ENCODE results near the gene RGS5. TPM values are rescaled to one million over a fixed set of nuclear protein-coding genes. Genes with fewer than 3 reads are reported as not detected.

RGS5 gene
- polyA plus RNA-seq, 1 of the 3 experiments (the other 2 are of a cell fraction), result 260 TPM

GRCh38 chr1:163163163-163163562 is 39.6 kb downstream of the RGS5 start:
- WGBS (ENCODE audit: low lambda C conversion rate), result 78% methylated on average over 4 of the region's 4 CpGs
- Histone ChIP-seq H3K4me3 (ENCODE audit: low read depth in 2 of 2, low read length in 1 of 2) (no peak overlapping the region), H3K4me2 (no peak overlapping the region), H3K9me3 (no peaks in the 10 kb centered on the region), H3F3A (replicated peaks; ENCODE audit: insufficient read depth) (peaks cover 22% of the 10 kb centered on the region), H3K4me1 (ENCODE audit: control insufficient read depth in 1 of 2, insufficient read depth in 2 of 2, low read depth in 1 of 2, low read length in 1 of 2) (peaks cover 61 to 66% of the 10 kb centered on the region in 2 experiments), H3K27ac (ENCODE audit: low read depth in 2 of 2, low read length in 1 of 2) (peak overlapping the region; percentile 84 to 99; a peak in 3 of 4 replicates), H3K36me3 (replicated peaks in 1 of 2; ENCODE audit: control insufficient read depth in 1 of 2, insufficient read depth in 2 of 2, low read length in 1 of 2) (peaks cover 44 to 86% of the 10 kb centered on the region in 2 experiments), H2AFZ (ENCODE audit: low read depth) (no peak overlapping the region), H3K79me2 (ENCODE audit: insufficient read depth) (no peaks in the 10 kb centered on the region), H3K9me2 (no peaks in the 10 kb centered on the region), H3K9ac (no peak overlapping the region), H4K20me1 (ENCODE audit: insufficient read depth) (no peaks in the 10 kb centered on the region), H3K27me3 (ENCODE audit: insufficient read depth) (no peaks in the 10 kb centered on the region)
- CTCF ChIA-PET, result interaction anchor here (0.5 to 2.0 kb wide), 8 partner anchors 8 to 309 kb away, joined by 3 to 18 read pairs (median 4); partner anchors contain the start of gene CCDC190
- TF ChIP-seq, protein P1, sequence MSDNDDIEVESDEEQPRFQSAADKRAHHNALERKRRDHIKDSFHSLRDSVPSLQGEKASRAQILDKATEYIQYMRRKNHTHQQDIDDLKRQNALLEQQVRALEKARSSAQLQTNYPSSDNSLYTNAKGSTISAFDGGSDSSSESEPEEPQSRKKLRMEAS (IDR thresholded peaks at IDR 0.05; ENCODE audit: low read depth), result no peak
- TF ChIP-seq MXI1 (IDR thresholded peaks at IDR 0.05; ENCODE audit: low read depth, low read length) (no peak), TCF12 (IDR thresholded peaks at IDR 0.05) (no peak), NFIC (IDR thresholded peaks at IDR 0.05; ENCODE audit: borderline replicate concordance) (no peak)
- DNase-seq, result no peak
- POLR2A ChIA-PET, result interaction anchor here (1.2 kb wide), 1 partner anchor 152 kb away, joined by 4 read pairs; no protein-coding TSS in a partner anchor

DNA sequence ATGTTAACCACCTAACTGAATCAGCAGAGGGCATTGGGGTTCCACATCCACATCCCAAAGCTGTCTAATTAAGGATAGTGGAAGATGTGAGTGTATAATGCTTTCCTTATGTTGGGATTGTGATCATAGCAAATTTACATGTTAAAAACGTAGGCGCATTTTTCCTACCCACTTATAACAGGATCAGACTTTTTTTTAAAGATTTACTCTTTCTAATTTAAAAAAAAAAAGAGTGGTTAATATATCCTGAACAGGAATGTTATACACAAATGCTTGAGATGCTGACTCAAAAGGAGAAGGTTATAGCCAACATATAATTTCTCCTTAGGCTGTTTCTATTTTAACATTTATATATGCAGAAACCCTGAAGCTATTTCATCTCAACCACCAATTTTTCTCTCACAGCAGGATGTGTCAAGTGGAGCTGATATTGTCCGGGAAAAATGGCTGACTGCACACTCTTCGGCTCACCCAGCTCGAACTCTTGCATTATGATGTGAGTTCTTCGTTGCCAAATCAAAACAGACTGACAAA is 40.3 kb downstream of the RGS5 start:
- Histone ChIP-seq H3K79me2 (ENCODE audit: insufficient read depth) (no peaks in the 10 kb centered on the region), H3F3A (replicated peaks; ENCODE audit: insufficient read depth) (peaks cover 16% of the 10 kb centered on the region), H3K27ac (ENCODE audit: low read depth in 2 of 2, low read length in 1 of 2) (peak overlapping the region; percentile 20 to 84; a peak in 3 of 4 replicates), H3K27me3 (ENCODE audit: insufficient read depth) (no peaks in the 10 kb centered on the region), H2AFZ (ENCODE audit: low read depth) (no peak overlapping the region; the same call in 1 of the 2 replicates), H4K20me1 (ENCODE audit: insufficient read depth) (no peaks in the 10 kb centered on the region), H3K4me3 (ENCODE audit: low read depth in 2 of 2, low read length in 1 of 2) (no peak overlapping the region), H3K9ac (no peak overlapping the region), H3K9me3 (no peaks in the 10 kb centered on the region), H3K9me2 (no peaks in the 10 kb centered on the region), H3K4me1 (ENCODE audit: control insufficient read depth in 1 of 2, insufficient read depth in 2 of 2, low read depth in 1 of 2, low read length in 1 of 2) (peaks cover 58 to 59% of the 10 kb centered on the region in 2 experiments), H3K4me2 (no peak overlapping the region), H3K36me3 (replicated peaks in 1 of 2; ENCODE audit: control insufficient read depth in 1 of 2, insufficient read depth in 2 of 2, low read length in 1 of 2) (peaks cover 51 to 86% of the 10 kb centered on the region in 2 experiments)
- ChIA-PET POLR2A (interaction anchor here (1.0 to 1.2 kb wide), 2 partner anchors 91 to 153 kb away, joined by 3 to 4 read pairs; no protein-coding TSS in a partner anchor), CTCF (interaction anchor here (1.0 to 2.0 kb wide), 7 partner anchors 8 to 302 kb away, joined by 3 to 18 read pairs (median 4); partner anchors contain the start of gene CCDC190)
- DNase-seq, result no peak
- TF ChIP-seq POLR2AphosphoS5 (IDR thresholded peaks at IDR 0.05; ENCODE audit: low read depth, low read length) (0 out of 2 replicates have a peak, but pooled peaks have one; percentile 16), RAD21 (IDR thresholded peaks at IDR 0.05; ENCODE audit: low read length) (peak; percentile 26; the same call in 1 of the 2 replicates)
- TF ChIP-seq, protein P1 (IDR thresholded peaks at IDR 0.05; ENCODE audit: low read depth), result no peak
- 75% methylated on average over 6 of the region's 6 CpGs for WGBS (ENCODE audit: low lambda C conversion rate)

DNA sequence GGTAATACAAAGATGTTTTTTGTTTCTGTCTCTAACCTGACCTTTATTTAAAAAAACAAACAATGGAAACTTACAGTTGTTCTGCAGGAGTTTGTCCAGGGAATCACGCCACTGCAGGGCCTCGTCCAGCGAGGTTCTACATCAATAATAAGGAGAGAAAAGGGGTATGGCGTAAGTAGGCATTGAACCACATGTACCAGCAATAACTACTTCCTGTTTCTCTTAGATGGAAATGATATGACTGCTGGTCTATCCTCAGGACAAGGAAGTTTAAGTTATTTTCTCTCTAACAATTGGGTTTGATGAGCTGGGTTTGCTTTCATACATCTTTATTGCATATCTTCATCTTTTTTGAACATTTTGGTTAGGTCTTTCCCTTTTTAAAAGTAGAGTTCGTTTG is 40.9 kb downstream of the RGS5 start:
- ChIA-PET POLR2A (interaction anchor here (1.0 kb wide), 1 partner anchor 90 kb away, joined by 3 read pairs; no protein-coding TSS in a partner anchor), CTCF (interaction anchor here (1.2 to 2.0 kb wide), 5 partner anchors 9 to 302 kb away, joined by 3 to 18 read pairs (median 6); partner anchors contain the start of gene CCDC190)
- no peak for DNase-seq
- Histone ChIP-seq H3K9me2 (no peaks in the 10 kb centered on the region), H3K4me3 (ENCODE audit: low read depth in 2 of 2, low read length in 1 of 2) (no peak overlapping the region), H3K36me3 (replicated peaks in 1 of 2; ENCODE audit: control insufficient read depth in 1 of 2, insufficient read depth in 2 of 2, low read length in 1 of 2) (peaks cover 55 to 86% of the 10 kb centered on the region in 2 experiments), H3K27me3 (ENCODE audit: insufficient read depth) (no peaks in the 10 kb centered on the region), H3K4me1 (ENCODE audit: control insufficient read depth in 1 of 2, insufficient read depth in 2 of 2, low read depth in 1 of 2, low read length in 1 of 2) (peaks cover 52 to 53% of the 10 kb centered on the region in 2 experiments), H3F3A (replicated peaks; ENCODE audit: insufficient read depth) (peaks cover 10% of the 10 kb centered on the region), H3K9ac (no peak overlapping the region), H2AFZ (ENCODE audit: low read depth) (no peak overlapping the region), H3K9me3 (no peaks in the 10 kb centered on the region), H3K4me2 (no peak overlapping the region), H3K79me2 (ENCODE audit: insufficient read depth) (no peaks in the 10 kb centered on the region; the same call in 1 of the 2 replicates), H3K27ac (ENCODE audit: low read depth in 2 of 2, low read length in 1 of 2) (peak overlapping the region; percentile 20 to 84; a peak in 3 of 4 replicates), H4K20me1 (ENCODE audit: insufficient read depth) (no peaks in the 10 kb centered on the region)
- TF ChIP-seq SMC3 (IDR thresholded peaks at IDR 0.05; ENCODE audit: low read depth, low read length) (no peak), TAF1 (IDR thresholded peaks at IDR 0.05; ENCODE audit: borderline replicate concordance, low read depth, low read length) (no peak), USF2 (IDR thresholded peaks at IDR 0.05; ENCODE audit: borderline replicate concordance, low read depth, low read length) (no peak), RCOR1 (IDR thresholded peaks at IDR 0.05; ENCODE audit: low read length) (no peak), MEF2A (IDR thresholded peaks at IDR 0.05; ENCODE audit: borderline replicate concordance, low read depth) (no peak)
- WGBS (ENCODE audit: low lambda C conversion rate), result 86% methylated on average over 5 of the region's 5 CpGs

Measured in SK-N-SH (cell line).